Suprapubic skin (tissue), 4 donors: ENCODE measurements around the gene PRKN.

Experiments
- CTCF ChIP-seq, 2 donors: fragments of 200-600 bp in 1 of 2; fragments of 450-650 bp in 1 of 2; sonication (generic) in 1 of 2; IDR thresholded peaks; one replicate each; pipeline ENCODE4 v1.5.1; 2016 to 2019; ENCODE audit warnings: antibody characterized with exemption in 2 of 2, mild to moderate bottlenecking in 1 of 2, moderate library complexity in 1 of 2
- EP300 ChIP-seq: sonication (generic); formaldehyde crosslinking; IDR thresholded peaks from one replicate; pipeline ENCODE4 v1.6.1; 2017; ENCODE audit warnings: antibody characterized with exemption
- POLR2A ChIP-seq, 2 donors: fragments of 450-650 bp; IDR thresholded peaks; one replicate each; pipeline ENCODE4 v1.6.1; 2017; ENCODE audit warnings: antibody characterized with exemption in 2 of 2, mild to moderate bottlenecking in 2 of 2, moderate library complexity in 2 of 2
- POLR2AphosphoS5 ChIP-seq, 3 donors: sonication (generic); formaldehyde crosslinking; IDR thresholded peaks; one replicate each; pipeline ENCODE4 v1.6.1; 2017; ENCODE audit warnings: antibody characterized with exemption in 3 of 3

- TF ChIP-seq EP300, result no peak
- TF ChIP-seq CTCF (IDR thresholded peaks at IDR 0.05), result no peak
- TF ChIP-seq POLR2AphosphoS5 (IDR thresholded peaks at IDR 0.05), result no peak
- TF ChIP-seq POLR2A (IDR thresholded peaks at IDR 0.05), result no peak
These were observed 1424.6 kb downstream of the PRKN start for GRCh38 chr6:161302949-161303348.
